Liver (tissue), 2 donors: Measurements from ENCODE around the gene MYOG.

Source experiments
- RAD21 ChIP-seq, 2 donors: IDR thresholded peaks; 2 replicates each; pipeline ENCODE4 v1.6.1; 2016; ENCODE audit warnings: antibody characterized with exemption in 2 of 2, mild to moderate bottlenecking in 2 of 2
- RXRA ChIP-seq, 2 donors: IDR thresholded peaks; 2 replicates each; pipeline ENCODE4 v1.6.1; 2017 to 2018; ENCODE audit warnings: antibody characterized with exemption in 2 of 2, mild to moderate bottlenecking in 1 of 2
- SP1 ChIP-seq: IDR thresholded peaks from 2 replicates; pipeline ENCODE4 v1.6.1; 2018; ENCODE audit warnings: antibody characterized with exemption, mild to moderate bottlenecking
- TF ChIP-seq, protein P1 (sequence below): IDR thresholded peaks from 2 replicates; pipeline ENCODE4 v1.6.1; 2016; ENCODE audit warnings: antibody characterized with exemption
- donor health status: healthy.

DNA sequence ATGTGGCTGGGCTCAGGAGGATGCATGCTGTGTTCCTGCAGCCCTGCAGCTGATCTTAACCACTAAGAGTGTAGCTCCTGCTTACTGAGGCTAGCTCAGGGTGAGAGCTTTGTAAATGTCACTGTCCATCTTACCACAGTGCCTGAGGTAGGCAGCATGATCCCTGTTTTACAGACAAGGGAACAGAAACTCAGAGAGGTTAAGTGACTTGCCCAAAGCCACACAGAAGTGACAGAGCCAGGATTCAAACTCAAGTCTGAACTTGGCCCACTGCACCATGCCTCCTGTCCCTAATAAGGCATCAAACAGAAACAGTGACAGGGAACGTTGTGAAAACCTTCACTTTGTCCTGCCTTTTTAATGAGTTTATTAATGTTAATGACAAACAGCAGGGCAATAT, 31.6 kb downstream of the MYOG start:
- TF ChIP-seq RAD21 (IDR thresholded peaks at IDR 0.05) (no peak), RXRA (IDR thresholded peaks at IDR 0.05) (no peak), SP1 (no peak)
- TF ChIP-seq, protein P1, sequence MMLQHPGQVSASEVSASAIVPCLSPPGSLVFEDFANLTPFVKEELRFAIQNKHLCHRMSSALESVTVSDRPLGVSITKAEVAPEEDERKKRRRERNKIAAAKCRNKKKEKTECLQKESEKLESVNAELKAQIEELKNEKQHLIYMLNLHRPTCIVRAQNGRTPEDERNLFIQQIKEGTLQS: no peak
